Urinary bladder (tissue), 4 donors: ENCODE measurements around the gene ZNF283. TPM values are rescaled to one million over a fixed set of nuclear protein-coding genes. Genes with fewer than 3 reads are reported as not detected.
"Not testable (repeated sequence)": the region's sequence is repeated elsewhere in the genome, so short reads cannot be mapped to it uniquely, and the experiment has no call there.

Experiments used
- DNase-seq: peaks from one replicate; pipeline ENCODE4 v3.0.0-alpha.2; 2015; ENCODE audit errors: extremely low spot score
- H3K27ac ChIP-seq: one replicate; pipeline ENCODE4 v1.5.1; 2013; ENCODE audit warnings: low read depth, mild to moderate bottlenecking, moderate library complexity
- H3K36me3 ChIP-seq: one replicate; pipeline ENCODE4 v1.6.1; 2013; ENCODE audit warnings: mild to moderate bottlenecking, moderate library complexity; ENCODE audit not compliant: insufficient read depth
- H3K4me1 ChIP-seq: one replicate; pipeline ENCODE4 v1.6.1; 2013; ENCODE audit warnings: mild to moderate bottlenecking, moderate library complexity; ENCODE audit not compliant: insufficient read depth
- H3K4me3 ChIP-seq: one replicate; pipeline ENCODE4 v1.5.1; 2013; ENCODE audit warnings: low read depth, low read length
- WGBS: extraction: QIAGEN DNeasy Blood & Tissue Kit; methylation state at CpG from one replicate; pipeline ENCODE4 v1.1.7; 2013; 5-methylcytosine and 5-hydroxymethylcytosine counted together
- polyA plus RNA-seq: library from polyadenylated mRNA; stranded (reverse); fragments of 200-250 nt; gene quantifications from one replicate; pipeline ENCODE4 v1.2.3, GENCODE V29; 2013
- total RNA-seq: library from RNA; depleted of rRNA; stranded (reverse); fragments of >200 nt; gene quantifications from one replicate; pipeline ENCODE4 v1.2.3, GENCODE V29; 2014
- donor health status: healthy with polysubstance abuse.
- donor health status: healthy.

The ZNF283 gene
- total and polyA plus RNA-seq, 2 donors = 3.1 to 54.0 TPM

DNA sequence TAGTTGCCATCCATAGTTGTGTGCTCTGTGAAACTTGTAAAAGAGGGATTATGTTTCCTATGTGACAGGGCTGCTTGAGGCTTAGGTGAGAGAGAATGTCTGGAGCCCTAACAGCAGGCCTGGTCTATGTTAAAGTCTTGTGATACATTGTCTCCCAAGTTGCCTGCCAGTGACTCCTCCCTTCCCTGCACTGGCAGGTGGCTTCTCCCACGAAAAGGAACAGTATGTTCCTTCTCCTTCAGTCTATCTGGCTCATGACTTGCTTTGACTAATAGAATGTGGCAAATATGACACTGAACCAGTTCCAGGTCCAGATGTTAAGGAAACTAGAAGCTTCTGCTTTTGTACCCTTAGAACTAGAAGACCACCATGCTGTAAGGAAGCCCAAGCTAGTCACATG, 40.5 kb upstream of the ZNF283 start:
- WGBS = 41% methylated on average over 1 of the region's 1 CpG
- H3K4me1 ChIP-seq = no peaks in the 10 kb centered on the region
- no peaks in the 10 kb centered on the region for H3K36me3 ChIP-seq
- no peak overlapping the region for H3K27ac ChIP-seq
- no peak for DNase-seq
- no peak overlapping the region for H3K4me3 ChIP-seq

DNA sequence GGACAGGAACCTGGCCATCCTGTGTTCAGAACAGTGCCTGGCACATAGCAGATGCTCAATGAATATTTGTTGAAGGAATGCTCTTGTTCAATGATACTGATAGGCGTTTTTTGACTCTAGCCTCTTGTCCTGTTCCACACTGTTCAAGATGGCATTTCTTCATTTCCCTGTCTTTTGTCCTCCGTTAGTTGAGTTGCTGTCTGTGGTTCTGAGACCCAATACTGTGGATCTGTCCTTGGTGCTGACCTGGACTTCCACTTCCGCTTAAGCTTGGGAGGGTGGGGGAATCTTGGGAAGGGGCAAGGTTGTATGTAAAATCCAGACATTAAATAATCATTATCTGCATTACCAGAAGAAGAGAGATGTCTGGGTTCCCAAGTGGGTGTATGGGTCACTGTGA, 38.1 kb upstream of the ZNF283 start:
- WGBS = 5% methylated on average over 3 of the region's 3 CpGs
- DNase-seq = no peak

DNA sequence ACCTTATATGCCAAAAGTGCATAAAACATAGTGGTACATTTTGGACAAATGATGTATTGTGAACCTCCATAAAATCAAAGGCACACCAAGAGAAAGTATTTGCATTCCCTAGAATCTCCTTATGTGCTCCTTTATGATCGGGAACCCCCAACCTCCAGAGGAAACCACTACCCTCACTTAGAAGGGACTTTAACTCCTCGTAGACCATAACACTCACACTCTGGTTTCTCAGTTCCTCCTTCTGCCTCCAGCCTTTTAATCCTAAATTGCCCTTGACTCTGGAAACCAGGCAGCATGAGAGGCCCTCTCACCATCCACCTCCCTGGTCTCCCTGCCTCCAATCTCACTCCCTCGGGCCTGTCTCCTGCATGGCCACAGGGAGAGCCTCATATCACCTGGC, 36.5 kb upstream of the ZNF283 start:
- Histone ChIP-seq H3K4me1 (no peaks in the 10 kb centered on the region), H3K4me3 (no peak overlapping the region), H3K36me3 (no peaks in the 10 kb centered on the region), H3K27ac (no peak overlapping the region)
- WGBS = 34% methylated on average over 3 of the region's 3 CpGs
- DNase-seq = no peak

More for the DNA sequence above, 38.1 kb upstream of the ZNF283 start:
- Histone ChIP-seq H3K4me3 (no peak overlapping the region), H3K27ac (no peak overlapping the region), H3K36me3 (no peaks in the 10 kb centered on the region), H3K4me1 (no peaks in the 10 kb centered on the region)

DNA sequence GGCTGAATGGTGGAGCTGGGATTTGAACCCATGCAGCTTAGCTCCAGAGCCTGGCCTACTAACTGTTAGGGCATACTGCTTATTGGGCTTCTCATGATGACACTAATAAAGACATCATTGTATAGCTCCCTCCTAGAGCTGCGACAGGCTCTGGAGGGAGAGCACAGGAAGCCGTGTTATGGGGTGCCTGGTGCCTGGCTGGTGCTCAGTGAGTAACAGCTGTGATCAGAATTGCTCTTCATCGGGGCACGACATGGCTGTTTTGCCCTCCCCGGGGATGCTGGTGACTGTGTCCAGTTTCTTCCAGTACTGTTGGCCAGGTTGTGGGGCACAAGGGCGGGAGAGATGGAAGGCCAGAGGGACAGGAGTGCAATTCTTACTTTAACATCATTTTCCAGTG, 30.0 kb upstream of the ZNF283 start:
- 50% methylated on average over 6 of the region's 6 CpGs for WGBS
- no peak overlapping the region for H3K27ac ChIP-seq
- no peaks in the 10 kb centered on the region for H3K36me3 ChIP-seq
- DNase-seq = no peak
- no peaks in the 10 kb centered on the region for H3K4me1 ChIP-seq
- no peak overlapping the region for H3K4me3 ChIP-seq

DNA sequence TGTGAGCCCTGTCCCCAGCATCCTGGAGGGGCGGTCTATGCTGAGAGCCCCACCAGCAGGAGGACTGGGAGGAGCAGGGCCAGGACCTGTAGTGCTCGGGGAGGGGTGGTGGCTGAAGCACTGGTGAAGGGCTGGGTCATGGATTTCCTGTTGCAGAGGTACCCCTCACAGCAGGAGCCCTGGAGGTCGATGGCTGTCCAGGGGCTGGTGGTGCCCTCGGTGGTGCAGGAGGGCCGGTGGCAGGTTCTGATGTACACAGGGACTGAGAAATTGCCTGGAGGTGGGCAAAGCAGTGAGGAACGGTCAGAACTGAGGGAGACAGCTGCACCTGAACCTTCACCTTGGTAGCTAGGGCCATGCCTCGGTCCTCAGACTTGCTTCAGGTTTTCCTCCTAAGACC, 29.6 kb upstream of the ZNF283 start:
- Histone ChIP-seq H3K4me3 (no peak overlapping the region), H3K27ac (no peak overlapping the region), H3K4me1 (no peaks in the 10 kb centered on the region), H3K36me3 (no peaks in the 10 kb centered on the region)
- WGBS = 80% methylated on average over 7 of the region's 7 CpGs
- DNase-seq = no peak

DNA sequence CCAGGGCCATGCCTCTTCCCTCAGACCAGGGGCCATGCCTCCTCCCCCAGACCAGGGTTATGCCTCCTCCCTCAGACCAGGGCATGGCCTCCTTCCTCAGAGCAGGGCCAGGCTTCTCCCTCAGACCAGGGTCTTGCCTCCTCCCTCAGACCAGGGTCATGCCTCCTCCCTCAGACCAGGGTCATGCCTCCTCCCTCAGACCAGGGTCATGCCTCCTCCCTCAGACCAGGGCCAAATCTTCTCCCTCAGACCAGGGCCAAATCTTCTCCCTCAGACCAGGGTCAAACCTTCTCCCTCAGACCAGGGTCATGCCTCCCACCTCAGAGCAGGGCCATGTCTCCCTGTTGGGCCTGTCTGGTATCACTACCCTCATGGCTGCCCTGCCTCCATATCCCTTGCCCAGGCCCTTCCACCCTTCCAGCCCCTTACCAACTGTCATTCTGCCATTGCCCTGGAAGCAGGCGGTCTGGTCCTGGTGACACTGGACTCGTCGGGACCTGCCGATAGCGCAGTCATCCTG, 29.0 kb upstream of the ZNF283 start:
- no peak for DNase-seq
- WGBS = 33% methylated on average over 5 of the region's 5 CpGs
- peak overlapping the region; percentile 30 for H3K4me3 ChIP-seq
- H3K4me1 ChIP-seq = no peaks in the 10 kb centered on the region
- H3K27ac ChIP-seq = no peak overlapping the region
- H3K36me3 ChIP-seq = no peaks in the 10 kb centered on the region

DNA sequence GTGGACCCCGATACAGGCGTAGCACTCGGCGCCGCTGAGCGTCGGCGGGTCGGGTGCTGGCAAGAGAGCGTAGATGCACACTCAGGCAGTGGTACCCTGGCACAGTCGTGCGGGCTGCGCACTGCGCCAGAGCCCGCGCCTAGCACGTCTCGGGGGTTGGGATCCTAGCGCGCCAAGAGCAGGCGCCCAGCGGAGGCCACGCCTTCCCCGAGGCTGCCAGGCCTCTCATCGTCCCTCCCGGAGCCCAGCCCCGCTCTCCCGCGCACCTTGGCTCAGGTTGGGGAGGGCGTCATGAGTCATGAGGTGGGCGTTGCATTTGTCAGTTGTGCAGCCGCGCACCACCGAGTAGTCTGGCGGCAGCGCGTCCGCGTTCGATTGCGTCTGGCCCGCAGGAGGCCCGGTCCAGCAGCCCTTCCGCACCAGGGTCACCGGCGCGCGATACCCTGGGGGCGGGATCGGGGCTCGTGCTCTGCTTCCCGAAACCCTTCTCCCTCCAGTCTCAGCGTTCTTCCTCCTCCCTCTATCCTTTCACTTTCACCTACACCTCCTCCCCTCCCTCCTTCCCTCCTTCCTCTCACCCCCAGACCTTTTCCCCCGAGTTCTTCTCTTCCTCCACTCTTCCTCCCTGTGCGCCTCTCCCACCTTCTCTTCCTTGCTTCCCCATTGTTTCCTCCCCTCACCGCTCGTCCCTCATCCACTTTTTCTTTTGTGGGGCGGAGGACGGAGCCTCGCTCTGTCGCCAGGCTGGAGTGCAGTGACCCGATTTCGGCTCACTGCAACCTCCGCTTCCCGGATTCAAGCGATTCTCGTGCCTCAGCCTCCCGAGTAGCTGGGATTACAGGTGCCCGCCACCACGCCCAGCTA, 28.3 kb upstream of the ZNF283 start:
- no peak for DNase-seq
- H3K27ac ChIP-seq = no peak overlapping the region
- H3K36me3 ChIP-seq = no peaks in the 10 kb centered on the region
- no peaks in the 10 kb centered on the region for H3K4me1 ChIP-seq
- peak overlapping the region; percentile 30 for H3K4me3 ChIP-seq
- WGBS = 10% methylated on average over 70 of the region's 70 CpGs

DNA sequence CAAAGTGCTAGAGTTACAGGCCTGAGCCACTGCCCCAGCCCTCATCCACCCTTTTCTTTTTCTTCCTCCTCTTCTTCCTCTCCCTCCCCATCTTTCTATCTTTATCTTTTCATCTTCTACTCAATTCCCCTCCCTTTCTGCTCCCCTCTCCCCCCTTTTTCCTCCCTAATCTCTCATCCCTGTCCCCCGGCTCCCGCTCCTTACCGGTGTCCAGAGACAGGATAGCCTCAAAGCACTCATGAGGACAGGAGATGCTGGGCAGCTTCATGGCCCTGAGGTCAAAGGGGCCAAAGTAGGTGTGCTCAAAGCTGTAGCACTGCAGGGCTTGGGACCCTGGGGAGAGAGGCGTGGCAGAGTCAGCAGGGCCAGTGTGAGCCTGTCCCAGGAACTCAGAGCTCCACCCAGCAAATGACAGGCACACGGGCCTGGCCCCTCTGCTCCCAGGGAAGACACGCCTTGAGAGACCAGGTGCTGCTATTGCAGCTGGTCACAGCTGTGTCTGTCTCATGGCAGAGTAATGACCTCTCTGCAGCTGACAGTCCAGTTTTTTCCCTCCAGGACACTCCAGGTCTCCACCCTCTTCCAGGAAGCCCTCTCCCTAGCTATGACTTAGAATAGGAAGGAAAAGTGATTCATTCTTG, 27.5 kb upstream of the ZNF283 start:
- no peak for DNase-seq
- Histone ChIP-seq H3K27ac (no peak overlapping the region), H3K36me3 (no peaks in the 10 kb centered on the region), H3K4me3 (no peak overlapping the region), H3K4me1 (no peaks in the 10 kb centered on the region)
- 44% methylated on average over 6 of the region's 6 CpGs for WGBS

DNA sequence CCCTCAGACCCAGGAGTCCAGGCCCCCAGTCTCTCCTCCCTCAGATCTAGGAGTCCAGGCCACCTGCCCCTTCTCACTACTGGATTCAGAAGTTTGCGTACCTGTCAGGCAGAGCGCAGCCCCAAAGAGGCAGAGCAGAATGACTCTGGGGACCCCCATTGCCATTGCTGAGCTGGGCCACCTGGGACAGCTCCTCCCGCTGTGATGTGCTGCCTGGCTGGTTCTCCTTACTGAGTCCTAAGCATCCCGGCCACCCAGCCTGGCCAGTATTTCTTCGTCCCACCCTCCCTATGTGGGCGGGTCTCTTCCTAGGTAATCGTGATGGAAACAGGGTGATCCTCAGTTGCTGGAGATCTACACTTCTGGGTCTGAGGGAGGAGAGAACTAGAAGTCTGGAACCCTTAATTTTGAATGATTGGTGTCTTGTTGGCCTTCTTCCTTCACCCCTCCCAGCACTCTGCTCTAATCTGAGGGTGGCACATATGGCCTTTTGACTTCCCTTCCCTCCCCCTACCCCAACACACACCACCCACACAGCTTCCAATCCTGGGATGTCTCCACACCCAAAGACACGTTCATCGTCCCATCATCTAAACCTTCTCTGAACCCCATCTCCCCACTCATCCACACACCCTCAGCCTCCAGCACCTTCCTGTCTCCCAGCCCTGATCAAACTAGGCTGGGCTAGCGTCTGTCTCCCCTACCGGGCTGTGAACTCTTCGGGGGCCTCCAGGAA, 24.7 kb upstream of the ZNF283 start, which contains the start of gene LYPD5:
Gene LYPD5, minus strand, starts transcription at position 232 of the 736 bp plus-strand sequence. Its CDS starts 67 bp downstream, at position 165.
- Histone ChIP-seq H3K27ac (no peak within 1 kb of the TSS), H3K36me3 (peaks cover 2% of the 10 kb centered on the region), H3K4me1 (no peaks in the 10 kb centered on the region), H3K4me3 (no peak within 1 kb of the TSS)
- 57% methylated on average over 12 of the region's 12 CpGs for WGBS
- DNase-seq = no peak

DNA sequence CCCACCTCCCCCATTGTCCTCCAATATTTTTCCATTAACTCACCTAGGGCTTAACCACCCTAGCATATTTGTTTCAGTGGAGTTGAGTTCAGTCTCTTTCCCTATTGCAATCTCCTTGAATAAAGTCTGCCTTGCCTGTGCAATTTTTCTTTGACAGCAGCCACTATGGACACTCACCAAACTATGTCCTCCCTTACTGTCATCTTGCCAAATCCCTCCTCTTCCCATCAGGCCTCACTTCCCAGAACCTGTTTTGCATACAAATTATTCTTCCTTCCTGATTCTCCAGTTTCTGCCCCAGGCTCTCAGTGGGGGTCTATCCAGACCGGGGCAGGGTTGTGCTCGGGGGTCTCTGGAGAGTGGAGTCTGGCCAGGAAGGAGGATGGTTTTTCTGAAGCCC, 22.7 kb upstream of the ZNF283 start:
- H3K27ac ChIP-seq = no peak overlapping the region
- H3K36me3 ChIP-seq = peaks cover 2% of the 10 kb centered on the region
- H3K4me1 ChIP-seq = no peaks in the 10 kb centered on the region
- no peak overlapping the region for H3K4me3 ChIP-seq
- 61% methylated on average over 2 of the region's 2 CpGs for WGBS
- DNase-seq = no peak

DNA sequence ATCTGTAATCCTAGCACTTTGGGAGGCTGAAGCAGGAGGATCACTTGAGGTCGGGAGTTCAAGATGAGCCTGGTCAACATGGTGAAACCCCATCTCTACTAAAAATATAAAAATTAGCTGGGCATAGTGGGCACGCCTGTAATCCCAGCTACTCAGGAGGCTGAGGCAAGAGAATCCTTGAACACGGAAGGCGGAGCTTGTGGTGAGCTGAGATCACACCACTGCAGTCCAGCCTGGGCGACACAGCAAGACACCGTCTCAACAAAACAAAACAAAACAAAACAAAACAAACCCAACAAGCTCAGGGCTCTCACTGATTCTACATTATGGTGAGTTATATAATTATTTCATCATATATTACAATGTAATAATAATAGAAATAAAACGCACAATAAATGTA, 20.7 kb upstream of the ZNF283 start:
- H3K27ac ChIP-seq, H3K4me1 ChIP-seq, H3K4me3 ChIP-seq, H3K36me3 ChIP-seq, DNase-seq: not testable (repeated sequence)
- 89% methylated on average over 7 of the region's 7 CpGs for WGBS

DNA sequence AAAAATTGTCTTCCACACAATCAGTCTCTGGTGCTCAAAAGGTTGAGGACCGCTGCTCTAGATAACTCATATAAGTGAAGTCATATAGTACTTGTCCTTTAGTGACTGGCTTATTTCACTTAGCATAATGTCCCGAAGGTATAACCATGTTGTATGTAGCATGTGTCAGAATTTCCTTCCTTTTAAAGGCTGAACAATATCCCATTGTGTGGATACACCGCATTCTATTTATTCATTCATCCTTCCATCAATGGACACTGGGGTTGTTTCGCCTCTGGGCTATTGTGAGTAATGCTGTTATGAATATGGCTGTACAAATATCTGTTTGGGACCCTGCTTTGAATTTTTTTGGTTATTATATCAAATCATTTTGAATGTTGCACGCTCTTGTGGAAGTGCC, 20.3 kb upstream of the ZNF283 start:
- DNase-seq = no peak
- no peak overlapping the region for H3K4me3 ChIP-seq
- no peaks in the 10 kb centered on the region for H3K4me1 ChIP-seq
- peaks cover 2% of the 10 kb centered on the region for H3K36me3 ChIP-seq
- H3K27ac ChIP-seq = no peak overlapping the region
- WGBS = 73% methylated on average over 5 of the region's 5 CpGs

DNA sequence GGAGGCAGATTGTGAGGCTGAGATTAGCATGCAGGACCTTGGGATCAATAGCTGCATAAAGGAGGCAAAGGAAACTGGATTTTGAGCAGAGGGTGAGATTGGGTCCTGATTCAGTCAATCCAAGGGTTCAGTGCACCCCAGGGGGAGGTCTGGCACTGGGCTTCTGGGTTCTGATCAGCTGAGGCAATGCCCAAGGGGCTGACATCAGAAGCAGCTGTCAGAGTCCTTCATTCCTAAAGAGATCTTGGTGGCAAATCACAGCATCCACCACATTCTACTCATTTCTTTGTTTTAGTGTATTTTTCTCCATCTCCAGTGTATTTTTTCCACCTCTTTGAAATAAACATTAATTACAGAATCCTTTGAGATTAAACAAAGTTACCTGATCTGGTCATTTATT, 19.5 kb upstream of the ZNF283 start:
- no peak for DNase-seq
- Histone ChIP-seq H3K36me3 (peaks cover 2% of the 10 kb centered on the region), H3K27ac (no peak overlapping the region), H3K4me1 (no peaks in the 10 kb centered on the region), H3K4me3 (no peak overlapping the region)
